ENCODE data around the gene CCDC8.

CCDC8 gene

DNA sequence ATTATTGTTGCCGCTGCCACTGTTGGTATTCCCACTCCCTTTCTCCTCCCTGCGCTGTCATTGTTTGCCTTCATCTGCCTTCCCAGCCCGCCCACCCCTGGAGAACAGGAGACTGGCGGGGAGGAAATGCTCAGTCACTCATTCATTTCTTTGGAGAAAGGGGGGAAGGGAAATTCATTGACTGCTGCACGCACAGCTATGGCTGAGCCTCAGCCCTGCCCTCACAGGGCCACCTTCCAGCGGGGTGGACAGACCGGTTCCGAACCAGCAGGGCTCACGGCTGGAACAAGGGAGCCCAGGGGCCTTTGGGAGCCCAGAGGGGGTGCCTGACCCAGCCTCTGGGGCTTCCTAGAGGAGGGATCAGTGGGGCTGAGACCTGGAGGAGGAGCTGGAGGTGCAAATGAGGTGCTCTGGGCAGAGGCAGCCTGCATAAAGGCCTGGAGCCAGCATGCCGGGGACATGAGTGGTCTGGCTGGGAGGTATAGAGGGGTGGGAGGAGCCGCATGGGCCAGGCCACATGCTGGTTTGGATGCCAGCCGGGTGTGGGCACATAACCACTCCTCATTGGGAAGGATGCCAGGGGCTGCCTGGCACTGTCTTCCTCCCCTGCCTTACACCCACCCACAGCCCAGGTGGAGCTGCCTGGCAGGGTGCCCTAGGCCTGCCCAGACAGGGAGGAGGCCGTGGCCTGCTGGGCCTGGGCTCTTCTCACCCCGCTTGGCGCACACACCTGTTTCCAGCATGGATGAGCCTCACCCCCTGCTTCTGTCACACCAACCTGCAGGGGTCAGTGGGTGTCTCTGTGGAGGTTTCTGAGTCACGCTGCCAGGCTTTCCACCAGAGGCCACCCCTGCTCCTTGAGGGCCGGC lies 39.6 kb downstream of the CCDC8 start:
- no peak for DNase-seq (ENCODE audit: low read depth, low spot score)
- H3K4me3 ChIP-seq (ENCODE audit: low read depth, low read length) = no peak overlapping the region
- CTCF ChIA-PET = interaction anchor here (0.8 to 2.1 kb wide), 10 partner anchors 9 to 113 kb away, joined by 3 to 7 read pairs (median 4); partner anchors contain the start of gene PPP5C
- POLR2A ChIA-PET = interaction anchor here (0.6 kb wide), 1 partner anchor 21 kb away, joined by 4 read pairs; no protein-coding TSS in a partner anchor
- TF ChIP-seq, protein P1, sequence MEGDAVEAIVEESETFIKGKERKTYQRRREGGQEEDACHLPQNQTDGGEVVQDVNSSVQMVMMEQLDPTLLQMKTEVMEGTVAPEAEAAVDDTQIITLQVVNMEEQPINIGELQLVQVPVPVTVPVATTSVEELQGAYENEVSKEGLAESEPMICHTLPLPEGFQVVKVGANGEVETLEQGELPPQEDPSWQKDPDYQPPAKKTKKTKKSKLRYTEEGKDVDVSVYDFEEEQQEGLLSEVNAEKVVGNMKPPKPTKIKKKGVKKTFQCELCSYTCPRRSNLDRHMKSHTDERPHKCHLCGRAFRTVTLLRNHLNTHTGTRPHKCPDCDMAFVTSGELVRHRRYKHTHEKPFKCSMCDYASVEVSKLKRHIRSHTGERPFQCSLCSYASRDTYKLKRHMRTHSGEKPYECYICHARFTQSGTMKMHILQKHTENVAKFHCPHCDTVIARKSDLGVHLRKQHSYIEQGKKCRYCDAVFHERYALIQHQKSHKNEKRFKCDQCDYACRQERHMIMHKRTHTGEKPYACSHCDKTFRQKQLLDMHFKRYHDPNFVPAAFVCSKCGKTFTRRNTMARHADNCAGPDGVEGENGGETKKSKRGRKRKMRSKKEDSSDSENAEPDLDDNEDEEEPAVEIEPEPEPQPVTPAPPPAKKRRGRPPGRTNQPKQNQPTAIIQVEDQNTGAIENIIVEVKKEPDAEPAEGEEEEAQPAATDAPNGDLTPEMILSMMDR (IDR thresholded peaks at IDR 0.05; ENCODE audit: insufficient read depth, low read length, missing control alignments) = no peak

- no peak overlapping the region for H3K4me3 ChIP-seq (ENCODE audit: low read depth, low read length)
- ChIA-PET CTCF (interaction anchor here (0.8 to 1.9 kb wide), 12 partner anchors 8 to 93 kb away, joined by 3 to 8 read pairs (median 4); partner anchors contain the start of gene PPP5C), POLR2A (no interaction called here)
Measured at GRCh38 chr19:46372901-46373490, 40.4 kb downstream of the CCDC8 start.

DNA sequence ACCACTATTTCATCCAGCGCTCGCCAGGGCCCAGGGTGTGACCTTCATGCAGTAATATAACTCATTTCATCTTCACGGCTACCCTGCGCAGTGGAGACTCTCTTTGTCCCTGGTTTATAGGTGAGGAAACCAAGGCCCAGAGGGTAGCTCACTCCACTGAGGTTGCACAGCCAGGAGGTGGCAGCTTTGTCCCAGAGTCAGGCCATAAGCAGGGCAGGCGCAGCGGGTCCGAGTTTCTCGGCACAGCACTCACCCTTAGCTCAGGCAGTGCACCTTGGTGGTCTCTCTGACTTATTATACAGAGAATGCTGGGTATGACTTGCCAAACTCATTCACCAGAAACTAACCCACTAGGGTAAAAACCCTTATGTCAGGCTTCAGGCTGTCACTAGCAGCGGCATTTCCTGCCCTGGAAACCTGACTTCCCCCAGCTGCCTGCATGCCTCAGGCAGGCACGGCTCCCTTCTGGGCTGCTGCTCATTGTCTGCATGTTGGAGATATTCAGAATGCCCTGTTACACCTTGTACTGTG lies 41.9 kb downstream of the CCDC8 start:
- CTCF ChIA-PET = interaction anchor here (0.7 to 1.7 kb wide), 5 partner anchors 9 to 91 kb away, joined by 4 to 8 read pairs (median 4); partner anchors contain the start of gene PPP5C

More at GRCh38 chr19:46372901-46373490, 40.4 kb downstream of the CCDC8 start:
- DNase-seq (ENCODE audit: low read depth, low spot score) = no peak
- TF ChIP-seq, protein P1 (IDR thresholded peaks at IDR 0.05; ENCODE audit: insufficient read depth, low read length, missing control alignments) = peak; percentile 41

GRCh38 chr19:46369817-46370216 lies 43.5 kb downstream of the CCDC8 start:
- no peak for DNase-seq (ENCODE audit: low read depth, low spot score)

More for the DNA sequence above, 41.9 kb downstream of the CCDC8 start:
- DNase-seq (ENCODE audit: low read depth, low spot score) = no peak
- TF ChIP-seq, protein P1 (IDR thresholded peaks at IDR 0.05; ENCODE audit: insufficient read depth, low read length, missing control alignments) = no peak
- POLR2A ChIA-PET = no interaction called here
- no peak overlapping the region for H3K4me3 ChIP-seq (ENCODE audit: low read depth, low read length)

DNA sequence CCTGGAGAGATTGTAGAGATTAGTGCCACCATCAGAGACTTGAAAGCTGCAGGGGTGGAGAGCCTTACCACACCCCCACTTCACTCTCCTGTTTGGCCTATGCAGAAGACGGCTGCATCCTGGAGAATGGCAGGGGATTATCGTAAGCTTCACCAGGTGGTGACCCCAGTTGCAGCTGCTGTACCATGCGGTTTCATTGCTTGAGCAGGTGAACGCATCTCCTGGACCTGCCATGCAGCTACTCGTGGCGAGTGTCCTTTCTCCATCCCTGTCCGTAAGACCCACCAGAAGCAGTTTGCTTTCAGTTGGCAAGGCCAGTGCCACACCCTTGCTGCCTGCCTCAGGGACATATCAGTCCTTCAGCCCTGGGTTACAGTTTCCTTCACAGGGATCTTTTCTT lies 45.2 kb downstream of the CCDC8 start:
- ChIA-PET POLR2A (no interaction called here), CTCF (interaction anchor here (1.0 to 1.4 kb wide), 4 partner anchors 9 to 174 kb away, joined by 3 to 4 read pairs (median 4); partner anchors contain the start of gene PPP5C)
- DNase-seq (ENCODE audit: low read depth, low spot score) = no peak
- H3K4me3 ChIP-seq (ENCODE audit: low read depth, low read length) = no peak overlapping the region
- TF ChIP-seq, protein P1 (IDR thresholded peaks at IDR 0.05; ENCODE audit: insufficient read depth, low read length, missing control alignments) = no peak

More at GRCh38 chr19:46369817-46370216, 43.5 kb downstream of the CCDC8 start:
- no peak overlapping the region for H3K4me3 ChIP-seq (ENCODE audit: low read depth, low read length)
- TF ChIP-seq, protein P1 (IDR thresholded peaks at IDR 0.05; ENCODE audit: insufficient read depth, low read length, missing control alignments) = no peak
- POLR2A ChIA-PET = no interaction called here
- CTCF ChIA-PET = interaction anchor here (0.6 to 1.2 kb wide), 5 partner anchors 8 to 167 kb away, joined by 3 to 7 read pairs (median 4); no protein-coding TSS in a partner anchor

Data from AG04449 (cell line).